Measurements from ENCODE around the gene CIB4.

CIB4 gene

GRCh38 chr2:26639685-26640243, 1.4 kb downstream of the CIB4 start:
- no peak for DNase-seq

- no peak for DNase-seq
These were observed 3.3 kb downstream of the CIB4 start for GRCh38 chr2:26637811-26638310.

DNA sequence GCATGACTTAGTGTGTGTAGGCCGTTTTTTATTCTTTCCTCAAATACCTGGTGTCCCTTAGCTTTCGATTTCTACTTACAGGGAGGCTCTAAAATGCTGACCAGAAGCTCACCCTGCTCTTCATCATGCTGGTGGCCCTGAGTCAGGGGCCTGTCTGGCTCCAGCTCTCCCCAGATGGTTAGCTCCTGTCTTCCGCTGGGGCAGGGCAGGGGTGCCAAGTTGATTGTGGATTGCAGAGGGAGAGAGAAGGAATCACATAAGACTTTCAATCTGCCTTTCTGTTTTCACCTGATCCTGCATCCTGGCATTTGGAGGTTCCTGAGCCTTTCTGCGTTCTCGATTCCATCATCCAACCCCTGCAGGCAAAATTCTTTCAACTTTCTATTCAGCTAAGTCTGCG, 4.2 kb downstream of the CIB4 start:
- no peak for DNase-seq

DNA sequence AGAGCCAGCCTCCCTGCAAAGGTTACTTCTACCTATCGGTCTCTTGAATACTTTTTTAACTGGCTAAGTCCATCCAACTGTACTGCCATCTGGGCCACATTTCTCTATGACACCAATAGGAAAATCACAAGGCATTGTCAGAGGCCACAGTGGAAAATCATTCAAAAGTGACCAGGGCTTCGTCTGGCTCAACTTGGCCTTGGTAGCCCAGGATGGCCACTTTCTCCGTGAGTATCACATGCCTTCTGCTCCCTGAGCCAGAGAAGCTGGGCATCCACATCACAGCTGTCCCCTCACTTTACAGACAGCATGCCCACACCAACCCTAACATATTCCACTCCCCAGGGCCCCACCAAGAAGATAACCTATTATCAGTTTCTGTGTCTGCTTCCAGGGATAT, 5.8 kb downstream of the CIB4 start:
- DNase-seq = no peak

- no peak for DNase-seq
These were observed 6.4 kb downstream of the CIB4 start for GRCh38 chr2:26634636-26635230.

DNA sequence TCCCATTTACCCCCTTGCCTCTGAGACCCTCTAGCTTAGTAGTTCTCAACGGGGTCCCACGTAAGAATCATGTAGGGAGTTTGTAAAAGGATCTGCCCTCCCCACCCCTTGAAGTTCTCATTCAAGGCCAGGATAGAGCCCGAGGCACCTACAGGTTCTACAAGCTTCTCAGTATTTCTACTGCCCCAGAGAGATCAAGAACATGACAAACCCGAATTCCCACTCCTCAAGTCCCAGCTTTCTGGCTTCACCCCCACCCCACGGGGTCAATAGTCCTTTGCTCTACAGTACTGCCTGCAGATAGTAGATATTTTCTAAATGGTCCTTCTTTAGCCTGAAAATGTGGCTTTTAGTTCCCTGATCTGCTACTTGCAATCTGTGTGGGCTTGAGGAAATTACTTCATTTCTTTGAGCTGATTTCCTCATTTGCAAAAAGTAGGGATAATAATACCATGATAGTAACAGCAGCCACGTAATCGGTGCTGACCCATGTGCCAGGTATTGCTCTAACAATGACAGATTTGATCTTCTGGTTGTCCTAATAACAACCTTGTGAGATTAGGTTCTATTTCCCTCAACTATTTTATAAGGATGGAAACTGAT, 7.1 kb downstream of the CIB4 start:
- no peak for DNase-seq

DNA sequence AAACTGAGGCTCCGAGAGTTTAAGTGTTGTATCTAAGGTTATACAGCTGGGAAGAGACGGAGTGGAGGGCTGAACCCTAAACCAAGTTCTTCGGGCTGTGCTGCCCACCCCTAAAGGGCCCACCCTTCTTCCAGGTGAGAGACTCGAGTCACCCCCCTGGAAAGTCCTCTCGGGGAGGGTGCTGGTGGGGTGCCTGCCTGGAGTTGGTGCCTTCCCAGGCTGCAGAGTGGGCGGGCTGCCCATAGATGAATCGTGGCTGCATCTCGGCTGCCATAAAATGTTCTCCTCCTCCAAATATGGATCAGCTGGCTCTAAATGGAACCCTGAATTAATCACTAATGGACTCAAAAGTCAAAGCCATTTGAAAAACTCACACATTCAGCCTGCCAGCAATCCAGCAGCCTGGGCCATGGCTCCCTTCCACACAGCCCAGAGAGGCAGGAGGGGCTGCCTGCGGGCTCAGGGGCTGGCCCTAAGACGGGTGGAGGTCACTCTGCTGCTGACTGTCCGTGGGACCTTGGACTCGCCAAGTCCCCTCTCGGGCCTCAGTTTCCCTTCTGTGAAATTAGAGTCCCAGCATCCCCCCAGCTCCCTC, 7.7 kb downstream of the CIB4 start:
- no peak for DNase-seq

GRCh38 chr2:26632624-26633185, 8.5 kb downstream of the CIB4 start:
- DNase-seq = no peak

DNA sequence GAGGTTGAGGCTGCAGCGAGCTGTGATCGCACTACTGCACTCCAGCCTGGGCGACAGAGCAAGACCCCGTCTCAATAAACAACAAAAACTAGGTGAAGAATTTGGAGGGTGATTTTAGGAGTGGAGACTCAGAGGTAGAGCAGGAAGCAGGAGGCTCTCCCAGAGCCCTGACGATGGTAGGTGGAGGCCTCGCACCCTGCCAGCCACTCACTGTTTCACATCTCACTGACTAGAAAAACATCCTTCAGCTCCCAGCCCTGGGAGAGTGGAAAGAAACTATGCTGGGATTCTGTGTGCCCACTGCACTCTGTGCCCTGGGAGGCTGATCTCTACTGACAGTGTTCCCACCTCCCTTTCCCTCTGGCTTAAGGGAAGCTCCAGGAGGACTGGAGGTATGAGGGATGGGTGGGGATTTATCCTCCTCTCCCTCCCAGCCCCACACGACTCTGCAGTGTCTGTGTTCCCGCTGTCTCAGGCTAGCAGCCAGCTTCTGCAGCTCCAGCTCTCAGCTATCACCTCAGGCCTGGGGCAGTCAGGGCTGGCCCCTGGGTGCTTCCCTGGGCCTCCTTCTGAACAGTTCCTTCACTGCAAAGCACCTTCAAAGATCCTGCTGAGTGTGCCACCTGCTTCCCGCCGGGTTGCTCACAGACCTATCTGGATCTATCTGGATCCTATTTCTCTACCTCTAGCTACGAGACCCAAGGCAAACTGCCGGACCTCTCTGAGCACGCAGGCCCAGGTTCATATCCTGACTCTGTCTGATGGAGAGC, 9.6 kb downstream of the CIB4 start:
- no peak for DNase-seq

DNA sequence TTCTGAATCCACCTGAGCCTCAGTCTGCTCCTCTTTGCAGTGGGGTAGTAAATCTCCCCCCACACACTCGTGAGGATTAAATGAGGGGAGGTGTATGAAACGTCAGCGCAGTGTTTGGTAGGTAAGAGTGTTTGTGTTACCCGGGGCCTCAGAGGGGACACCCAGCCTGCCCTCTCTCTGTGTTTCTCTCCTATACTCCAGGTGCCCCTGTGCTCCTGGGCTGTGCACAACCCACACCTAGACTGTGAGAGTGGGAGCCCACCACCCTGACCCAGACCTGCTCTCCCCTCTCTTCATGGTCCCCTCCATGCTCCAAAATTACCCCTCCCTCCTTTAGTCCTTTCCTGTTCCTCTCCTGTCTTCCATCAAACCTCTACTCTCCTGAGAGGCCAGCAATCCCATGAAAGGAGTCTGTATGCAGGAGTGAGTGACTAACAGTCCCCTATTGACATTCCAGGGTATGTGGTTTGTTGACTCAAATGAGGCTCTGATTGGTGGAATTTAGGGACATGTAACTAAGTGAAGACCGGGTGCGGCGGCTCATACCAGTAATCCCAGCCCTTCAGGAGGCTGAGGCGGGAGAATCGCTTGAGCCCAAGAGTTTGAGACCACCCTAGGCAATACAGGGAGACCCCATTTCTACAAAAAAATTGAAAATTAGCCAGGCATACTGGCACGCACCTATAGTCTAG, 10.4 kb downstream of the CIB4 start:
- no peak for DNase-seq

DNA sequence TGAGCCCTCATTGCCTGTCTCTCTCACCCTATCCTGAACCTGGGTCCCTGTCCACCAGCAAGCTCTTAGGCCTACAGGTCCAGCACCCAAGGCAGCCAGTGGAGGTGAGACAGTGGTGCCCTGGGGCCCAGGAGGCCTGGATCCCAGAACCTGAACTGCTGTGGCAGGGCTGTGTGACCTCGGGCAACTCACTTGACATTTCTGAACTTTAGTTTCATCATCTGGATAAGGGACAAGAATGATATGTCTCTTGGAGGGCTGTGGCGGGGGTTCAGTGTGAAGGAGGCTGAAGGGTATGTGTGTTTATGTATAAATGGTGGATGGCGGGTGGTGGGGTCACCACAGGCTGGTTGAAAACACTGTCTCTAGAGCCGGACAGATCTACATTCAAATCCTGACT, 10.9 kb downstream of the CIB4 start:
- DNase-seq = no peak

DNA sequence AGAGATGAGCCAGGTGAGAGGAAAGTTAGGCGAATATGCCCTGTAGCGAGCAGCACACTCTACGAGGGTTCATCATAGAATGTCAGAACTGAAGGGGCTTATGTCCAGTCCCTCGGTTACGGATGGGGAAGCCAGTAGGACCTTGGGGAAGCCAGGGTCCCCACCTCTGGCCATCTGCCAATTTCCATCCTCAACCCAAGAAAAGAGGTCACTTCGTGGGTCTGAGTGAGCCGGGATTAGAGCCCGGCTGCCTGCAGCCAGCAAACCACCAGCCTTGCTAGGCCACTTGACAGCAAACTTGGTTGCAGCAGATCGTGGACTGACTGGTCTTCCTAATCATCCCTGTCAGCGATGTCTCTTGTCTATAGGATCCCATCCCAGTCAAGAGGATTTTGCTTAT, 11.4 kb downstream of the CIB4 start:
- DNase-seq = no peak

DNA sequence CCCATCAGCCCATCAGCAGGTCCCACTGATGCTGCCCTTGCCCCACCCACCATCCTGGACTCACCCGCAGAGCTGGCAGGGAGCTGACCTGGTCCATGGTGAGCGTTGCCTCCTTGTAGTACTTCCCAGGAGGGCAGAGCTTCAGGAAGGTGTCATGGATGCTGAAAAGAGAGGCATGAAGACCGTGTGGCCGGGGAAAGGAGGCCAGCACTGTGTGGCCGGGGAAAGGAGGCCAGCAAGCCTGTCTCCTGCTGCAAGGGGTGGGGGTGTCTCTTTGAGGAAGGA, 11.9 kb downstream of the CIB4 start:
- DNase-seq = no peak

DNA sequence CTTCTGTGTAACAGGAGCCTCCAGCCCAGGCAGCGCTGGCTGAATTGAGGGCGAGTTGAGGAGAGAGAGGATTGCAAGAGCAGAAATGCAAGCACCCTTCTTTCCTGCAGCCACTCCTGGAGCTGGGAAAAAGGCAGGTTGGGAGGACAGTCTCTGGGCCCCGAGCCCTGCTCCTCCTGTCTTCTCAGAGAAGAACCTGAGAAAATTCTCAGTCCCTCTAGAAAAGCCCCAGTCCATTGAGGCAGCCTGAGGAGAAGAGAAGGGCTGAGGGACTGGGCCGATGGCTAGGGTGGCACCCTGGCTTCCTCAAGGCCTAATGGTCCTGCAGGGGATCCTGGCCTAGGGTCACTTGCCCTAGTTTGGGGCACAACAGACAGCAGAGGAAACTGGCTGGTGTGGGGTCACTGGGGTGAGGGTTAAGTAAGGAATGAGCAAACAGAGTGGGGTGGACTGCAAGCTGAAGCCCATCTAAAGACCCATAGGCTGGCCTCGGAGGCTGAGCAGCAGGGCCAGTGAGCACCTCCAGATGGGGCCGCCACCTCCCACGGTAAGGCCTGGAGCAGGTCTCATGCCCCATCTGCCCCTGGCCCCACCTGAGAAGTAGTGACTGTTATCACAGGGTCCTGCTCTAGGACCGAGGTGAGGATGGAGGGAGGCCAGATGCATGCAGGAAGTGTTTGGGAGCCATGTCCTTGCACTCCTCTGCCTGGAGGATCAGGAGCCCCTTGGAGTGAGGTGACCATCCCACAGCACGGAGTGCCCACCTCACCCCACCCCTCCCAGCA, 12.4 kb downstream of the CIB4 start:
- no peak for DNase-seq

GRCh38 chr2:26627350-26628105, 13.6 kb downstream of the CIB4 start:
- DNase-seq = no peak

DNA sequence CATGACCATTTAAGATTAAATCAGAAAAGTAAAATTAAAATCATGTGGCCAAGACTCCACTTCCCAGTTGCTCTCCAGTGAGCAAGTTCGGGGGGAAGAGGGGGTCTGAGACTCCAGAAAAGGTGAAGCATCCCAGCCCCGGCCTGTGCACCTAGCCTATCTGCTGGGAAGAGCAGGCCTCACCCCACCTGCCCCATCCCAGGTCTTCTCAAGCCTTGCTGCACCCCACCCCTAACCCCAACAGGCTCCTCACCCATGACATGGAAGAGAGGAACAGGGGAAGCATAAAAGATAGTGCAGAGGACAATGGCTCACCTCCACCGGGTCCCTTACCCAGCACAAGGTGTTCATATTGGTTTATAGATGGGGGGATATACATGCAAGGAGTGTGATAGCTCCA, 14.6 kb downstream of the CIB4 start:
- DNase-seq = no peak

GRCh38 chr2:26623541-26624495, 17.3 kb downstream of the CIB4 start:
- DNase-seq = no peak

DNA sequence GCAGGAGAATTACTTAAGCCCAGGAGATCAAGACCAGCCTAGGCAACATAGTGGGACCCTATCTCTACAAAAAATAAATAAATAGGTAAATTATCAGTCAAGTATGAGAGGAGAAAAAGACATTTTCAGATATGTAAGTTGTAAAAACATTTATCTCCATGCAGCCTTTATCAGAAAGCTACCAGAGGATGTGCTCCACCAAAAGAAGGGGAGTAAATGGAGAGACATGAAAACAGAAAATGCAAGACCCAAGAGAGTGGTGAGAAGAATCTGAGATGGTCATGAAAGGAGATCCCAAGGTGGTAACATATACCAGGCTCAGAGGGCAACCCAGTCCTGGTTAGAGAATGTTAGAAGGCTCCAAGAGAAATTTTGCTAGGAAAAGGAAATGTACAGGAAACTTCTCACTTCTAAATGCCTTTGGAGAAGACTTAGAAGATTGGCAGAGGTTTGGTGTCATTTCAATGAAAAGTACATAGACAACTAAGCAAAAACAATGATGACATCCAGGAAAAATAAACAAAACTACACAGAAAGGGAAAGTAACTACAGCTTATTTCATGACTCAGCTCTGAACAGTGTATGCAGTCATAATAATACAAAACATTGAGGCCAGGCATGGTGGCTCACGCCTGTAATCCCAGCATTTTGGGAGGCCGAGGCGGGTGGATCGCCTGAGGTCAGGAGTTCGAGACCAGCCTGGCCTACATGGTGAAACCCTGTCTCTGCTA, 19.5 kb downstream of the CIB4 start:
- no peak for DNase-seq

- no peak for DNase-seq
These were observed 21.0 kb downstream of the CIB4 start for GRCh38 chr2:26620031-26620605.

Data from activated T-cell treated with anti-CD3 and anti-CD28 coated beads, Interleukin-2, amount 50 U/mL, for 48 hours (primary cell).